ENCODE data around the gene TLE5. TPM values are rescaled to one million over a fixed set of nuclear protein-coding genes. Genes with fewer than 3 reads are reported as not detected.

TLE5 gene
- total and polyA plus RNA-seq, 2 donors (not counting 3 experiments of a cell fraction or from before 2014, with no cell fraction given), result 393 to 574 TPM

DNA sequence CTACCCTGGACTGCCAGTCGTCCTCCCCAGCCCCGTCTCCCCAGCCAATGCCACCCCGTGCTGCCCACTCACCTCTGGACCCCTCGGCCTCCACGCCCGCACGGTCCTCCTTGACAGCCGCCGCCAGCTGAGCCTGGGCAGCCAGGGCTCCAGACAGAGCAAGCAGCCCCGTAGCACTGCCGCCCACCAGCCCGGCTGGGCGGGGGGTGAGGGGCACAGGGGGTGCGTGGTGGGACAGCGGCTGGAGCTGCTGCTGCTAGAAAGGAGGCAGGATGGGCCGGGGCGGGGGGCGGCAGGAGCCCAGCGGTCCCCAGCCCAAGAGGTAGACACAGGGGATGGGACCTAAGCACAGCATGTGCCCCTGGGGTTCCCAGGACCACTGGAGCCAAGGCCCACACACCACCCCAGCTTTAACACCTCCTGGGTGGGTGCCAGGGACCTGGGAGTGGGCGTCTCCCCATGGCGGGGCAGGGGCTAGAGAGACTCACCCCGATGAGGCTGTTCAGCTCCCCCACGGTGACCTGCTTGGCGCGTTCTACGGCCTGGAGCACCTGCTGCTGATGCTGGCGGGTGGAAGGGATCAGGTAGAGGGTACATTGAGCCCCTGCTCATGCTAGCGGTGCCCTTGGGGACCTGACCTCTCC lies 43.0 kb downstream of the TLE5 start:
- no peak for FAIRE-seq
- POLR2A ChIA-PET, result no interaction called here

More for the DNA sequence above, 43.0 kb downstream of the TLE5 start:
- no peaks in the 10 kb centered on the region for H3K9me1 ChIP-seq (replicated peaks; ENCODE audit: control insufficient read depth, extremely low read depth, insufficient read depth, low read length)
- H3K9me3 ChIP-seq (replicated peaks; ENCODE audit: control insufficient read depth, insufficient read depth, low read length), result no peaks in the 10 kb centered on the region
- no peak overlapping the region for H3K27ac ChIP-seq (ENCODE audit: insufficient read depth, low read depth, low read length)
- TF ChIP-seq, protein P1, sequence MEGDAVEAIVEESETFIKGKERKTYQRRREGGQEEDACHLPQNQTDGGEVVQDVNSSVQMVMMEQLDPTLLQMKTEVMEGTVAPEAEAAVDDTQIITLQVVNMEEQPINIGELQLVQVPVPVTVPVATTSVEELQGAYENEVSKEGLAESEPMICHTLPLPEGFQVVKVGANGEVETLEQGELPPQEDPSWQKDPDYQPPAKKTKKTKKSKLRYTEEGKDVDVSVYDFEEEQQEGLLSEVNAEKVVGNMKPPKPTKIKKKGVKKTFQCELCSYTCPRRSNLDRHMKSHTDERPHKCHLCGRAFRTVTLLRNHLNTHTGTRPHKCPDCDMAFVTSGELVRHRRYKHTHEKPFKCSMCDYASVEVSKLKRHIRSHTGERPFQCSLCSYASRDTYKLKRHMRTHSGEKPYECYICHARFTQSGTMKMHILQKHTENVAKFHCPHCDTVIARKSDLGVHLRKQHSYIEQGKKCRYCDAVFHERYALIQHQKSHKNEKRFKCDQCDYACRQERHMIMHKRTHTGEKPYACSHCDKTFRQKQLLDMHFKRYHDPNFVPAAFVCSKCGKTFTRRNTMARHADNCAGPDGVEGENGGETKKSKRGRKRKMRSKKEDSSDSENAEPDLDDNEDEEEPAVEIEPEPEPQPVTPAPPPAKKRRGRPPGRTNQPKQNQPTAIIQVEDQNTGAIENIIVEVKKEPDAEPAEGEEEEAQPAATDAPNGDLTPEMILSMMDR (IDR thresholded peaks at IDR 0.05; ENCODE audit: extremely low read depth in 1 of 2, insufficient read depth in 1 of 2, low read depth in 1 of 2, low read length in 2 of 2), result no peak
- no peak for TF ChIP-seq FOS (IDR thresholded peaks at IDR 0.05; ENCODE audit: borderline replicate concordance, insufficient read depth, low read length)
- TF ChIP-seq GATA2 (IDR thresholded peaks at IDR 0.05; ENCODE audit: insufficient read depth, insufficient read length, low read depth, low read length), result no peak
- no peak for TF ChIP-seq MYC (IDR thresholded peaks at IDR 0.05; ENCODE audit: low read depth, low read length)
- TF ChIP-seq, protein P2, sequence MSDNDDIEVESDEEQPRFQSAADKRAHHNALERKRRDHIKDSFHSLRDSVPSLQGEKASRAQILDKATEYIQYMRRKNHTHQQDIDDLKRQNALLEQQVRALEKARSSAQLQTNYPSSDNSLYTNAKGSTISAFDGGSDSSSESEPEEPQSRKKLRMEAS (IDR thresholded peaks at IDR 0.05; ENCODE audit: insufficient read depth, insufficient read length), result no peak
- no peak for TF ChIP-seq JUN (IDR thresholded peaks at IDR 0.05; ENCODE audit: borderline replicate concordance, insufficient read depth, insufficient read length, low read depth)
- TF ChIP-seq EZH2 (IDR thresholded peaks at IDR 0.05; ENCODE audit: borderline replicate concordance, low read depth, low read length, severe bottlenecking), result no peak
- TF ChIP-seq POLR2AphosphoS5 (IDR thresholded peaks at IDR 0.05; ENCODE audit: insufficient read depth, low read depth, low read length), result no peak
- no peak for TF ChIP-seq POLR2A (IDR thresholded peaks at IDR 0.05; ENCODE audit: low read depth, low read length)
- dilution Hi-C loops (cut with MboI; ENCODE audit: extremely low pct_ligation_motif_present, low sequenced_read_pairs), result no loop called here
- no peaks in the 10 kb centered on the region for H3K27me3 ChIP-seq (ENCODE audit: control insufficient read depth in 2 of 2, insufficient read depth in 2 of 2, low read length in 2 of 2)
- H3K79me2 ChIP-seq (ENCODE audit: control insufficient read depth, insufficient read depth, low read length), result no peaks in the 10 kb centered on the region
- no peaks in the 10 kb centered on the region for H4K20me1 ChIP-seq (replicated peaks; ENCODE audit: control insufficient read depth, extremely low read depth, insufficient read depth, low read length)
- BruUV-seq (replicated peaks), result no TSS peak
- no peak for DNase-seq (ENCODE audit: low read depth, low spot score)
- CTCF ChIA-PET, result no interaction called here
- H3K4me3 ChIP-seq (replicated peaks in 1 of 3; ENCODE audit: insufficient read depth in 1 of 3, low read depth in 1 of 3, low read length in 3 of 3), result no peak overlapping the region
- peaks cover 0 to 8% of the 10 kb centered on the region in 2 experiments for H3K36me3 ChIP-seq (ENCODE audit: control insufficient read depth in 2 of 2, extremely low read depth in 1 of 2, insufficient read depth in 2 of 2, low read length in 2 of 2)
- H3K4me1 ChIP-seq (ENCODE audit: control insufficient read depth, extremely low read depth, insufficient read depth, low read length), result no peaks in the 10 kb centered on the region
- H3K4me2 ChIP-seq (ENCODE audit: insufficient read depth, low read length), result no peak overlapping the region
- intact Hi-C loops (cut with micrococcal nuclease), result no loop called here
- H2AFZ ChIP-seq (ENCODE audit: low read depth, low read length), result no peak overlapping the region
- no peak overlapping the region for H3K9ac ChIP-seq (replicated peaks; ENCODE audit: extremely low read depth, insufficient read depth, low read length)

All from endothelial cell of umbilical vein (primary cell).